Activated T-cell treated with anti-CD3 and anti-CD28 coated beads for 4 hours (primary cell): ENCODE measurements around the gene RBFOX1.

Source experiments
- DNase-seq: peaks from one replicate; pipeline ENCODE4 v3.0.0-alpha.2; 2020

RBFOX1 gene

GRCh38 chr16:7332611-7333010 lies at the start of gene RBFOX1:
TSS of gene RBFOX1 (plus strand) at chr16:7332845.
- DNase-seq = no peak

GRCh38 chr16:7284780-7285179 lies 47.9 kb upstream of the RBFOX1 start:
- no peak for DNase-seq

- no peak for DNase-seq
These were observed 47.1 kb upstream of the RBFOX1 start for GRCh38 chr16:7285520-7285919.

- DNase-seq = no peak
These were observed 43.3 kb upstream of the RBFOX1 start for GRCh38 chr16:7289299-7289698.

- DNase-seq = no peak
These were observed 42.0 kb upstream of the RBFOX1 start for GRCh38 chr16:7290682-7291081.

GRCh38 chr16:7294020-7294419 lies 38.6 kb upstream of the RBFOX1 start:
- DNase-seq = no peak

- no peak for DNase-seq
These were observed 29.5 kb upstream of the RBFOX1 start for GRCh38 chr16:7303052-7303610.

GRCh38 chr16:7303660-7304200 lies 28.9 kb upstream of the RBFOX1 start:
- DNase-seq = no peak

GRCh38 chr16:7304279-7304678 lies 28.4 kb upstream of the RBFOX1 start:
- DNase-seq = no peak

GRCh38 chr16:7304958-7305357 lies 27.7 kb upstream of the RBFOX1 start:
- no peak for DNase-seq

- no peak for DNase-seq
These were observed 19.5 kb upstream of the RBFOX1 start for GRCh38 chr16:7313170-7313569.

- no peak for DNase-seq
These were observed 18.5 kb upstream of the RBFOX1 start for GRCh38 chr16:7314163-7314562.

GRCh38 chr16:7315813-7316212 lies 16.8 kb upstream of the RBFOX1 start:
- DNase-seq = no peak

GRCh38 chr16:7316281-7316888 lies 16.3 kb upstream of the RBFOX1 start:
- no peak for DNase-seq

- DNase-seq = no peak
These were observed 14.7 kb upstream of the RBFOX1 start for GRCh38 chr16:7317982-7318381.

GRCh38 chr16:7318686-7319085 lies 14.0 kb upstream of the RBFOX1 start:
- no peak for DNase-seq

- no peak for DNase-seq
These were observed 13.1 kb upstream of the RBFOX1 start for GRCh38 chr16:7319514-7319913.

- DNase-seq = no peak
These were observed 11.0 kb upstream of the RBFOX1 start for GRCh38 chr16:7321661-7322060.

- no peak for DNase-seq
These were observed 8.3 kb upstream of the RBFOX1 start for GRCh38 chr16:7324321-7324720.

GRCh38 chr16:7325834-7326233 lies 6.8 kb upstream of the RBFOX1 start:
- DNase-seq = no peak

GRCh38 chr16:7330709-7331108 lies 1.9 kb upstream of the RBFOX1 start:
- no peak for DNase-seq

- DNase-seq = no peak
These were observed 648 bp upstream of the RBFOX1 start for GRCh38 chr16:7331997-7332396.

- no peak for DNase-seq
These were observed 608 bp downstream of the RBFOX1 start for GRCh38 chr16:7333180-7333725.

GRCh38 chr16:7334801-7335560 lies 2.3 kb downstream of the RBFOX1 start:
- no peak for DNase-seq
